DMS53 treated with DMSO at 0.1 percent for 48 hours (cell line): ENCODE measurements around the gene GRAP2.

Experiments
- DNase-seq: peaks from one replicate; lab custom pipeline; 2025; ENCODE audit not compliant: unreplicated experiment; lab: John Stamatoyannopoulos, UW

The GRAP2 gene

DNA sequence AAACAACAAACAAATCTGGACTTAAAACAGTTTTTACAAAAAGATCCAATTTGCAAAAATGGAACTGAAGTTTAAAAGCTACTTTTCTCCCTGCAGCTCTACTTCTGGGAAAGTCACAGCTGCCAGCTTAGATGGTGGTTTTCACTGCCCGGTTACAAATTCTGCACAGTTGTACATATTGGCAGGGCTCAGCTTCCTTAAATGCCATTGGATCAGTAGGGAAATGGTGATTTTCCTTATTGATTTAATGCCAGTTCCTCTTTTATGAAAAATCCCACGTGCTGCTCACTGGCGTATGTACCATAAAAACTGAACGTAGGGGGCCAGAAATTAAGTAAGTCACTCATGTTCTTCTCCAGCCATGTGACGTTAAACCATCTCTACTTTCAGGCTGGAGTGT is 22.8 kb downstream of the GRAP2 start:
- no peak for DNase-seq

DNA sequence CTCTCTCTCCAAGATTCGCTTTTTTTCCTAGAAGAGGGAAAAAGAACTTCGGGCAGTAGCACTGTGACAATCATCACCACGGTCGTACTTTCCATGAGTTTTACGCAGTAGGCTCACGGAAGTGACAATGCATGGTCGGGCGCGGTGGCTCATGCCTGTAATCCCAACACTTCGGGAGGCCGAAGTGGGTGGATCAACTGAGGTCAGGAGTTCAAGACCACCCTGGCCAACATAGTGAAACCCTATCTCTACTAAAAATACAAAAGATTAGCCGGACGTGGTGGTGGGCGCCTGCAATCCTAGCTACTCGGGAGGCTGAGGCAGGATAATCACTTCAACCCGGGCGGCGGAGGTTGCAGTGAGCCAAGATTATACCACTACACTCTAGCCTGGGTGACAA is 23.4 kb downstream of the GRAP2 start:
- no peak for DNase-seq

DNA sequence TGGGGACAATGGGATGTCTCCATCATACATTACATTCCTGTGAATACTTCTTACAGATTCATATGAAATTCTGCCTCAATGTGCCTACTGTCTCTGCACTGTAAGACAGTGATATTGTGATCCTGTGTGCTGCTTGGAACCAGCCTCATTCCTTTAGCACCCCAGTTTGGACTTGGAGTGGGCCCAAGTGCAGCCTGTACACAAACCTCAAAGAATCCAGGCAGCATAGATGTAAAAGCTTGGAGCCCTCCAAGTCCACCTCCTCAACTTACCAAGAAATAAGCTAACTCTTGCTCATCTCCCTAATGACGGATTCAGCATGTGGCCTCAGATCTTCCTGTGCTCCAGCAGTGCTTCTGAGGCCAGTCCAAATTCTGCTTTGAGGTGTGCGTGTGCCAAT is 24.4 kb downstream of the GRAP2 start:
- DNase-seq = no peak

DNA sequence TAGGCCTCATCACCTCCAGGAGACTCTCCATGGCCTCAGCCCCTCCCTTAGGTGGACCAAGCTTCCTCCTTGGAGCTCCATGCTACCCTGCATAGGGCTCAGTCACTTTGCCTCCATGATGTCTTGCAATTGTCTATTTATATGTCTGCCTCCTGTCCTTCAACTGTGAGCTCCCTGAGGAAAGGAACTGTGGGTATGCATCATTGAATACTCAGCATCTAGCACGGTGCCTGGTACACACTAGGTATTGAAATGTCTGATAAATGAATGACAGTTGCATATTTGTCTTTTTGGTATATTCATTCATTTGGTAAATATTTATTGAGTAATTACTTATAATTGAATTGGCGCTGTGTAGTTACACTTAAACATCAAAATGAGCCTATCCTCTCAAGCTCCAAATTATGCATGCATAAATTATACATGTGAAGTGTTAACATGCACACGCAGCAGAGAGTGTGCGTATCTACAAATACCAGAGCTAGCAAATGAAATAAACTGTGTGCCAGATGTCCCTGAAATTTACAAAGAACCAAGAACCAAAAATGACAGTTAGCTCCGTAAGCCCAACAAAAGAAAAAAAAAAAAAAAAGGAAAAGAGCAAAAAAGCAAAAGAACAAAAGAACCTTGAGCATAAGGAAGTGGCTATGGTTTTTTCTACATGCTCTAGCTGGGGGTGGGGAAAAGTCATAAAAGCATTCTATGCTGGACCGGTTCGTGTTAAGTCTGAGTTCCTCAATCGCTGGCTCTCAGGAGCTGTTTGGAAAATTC is 25.2 kb downstream of the GRAP2 start:
- DNase-seq = no peak

DNA sequence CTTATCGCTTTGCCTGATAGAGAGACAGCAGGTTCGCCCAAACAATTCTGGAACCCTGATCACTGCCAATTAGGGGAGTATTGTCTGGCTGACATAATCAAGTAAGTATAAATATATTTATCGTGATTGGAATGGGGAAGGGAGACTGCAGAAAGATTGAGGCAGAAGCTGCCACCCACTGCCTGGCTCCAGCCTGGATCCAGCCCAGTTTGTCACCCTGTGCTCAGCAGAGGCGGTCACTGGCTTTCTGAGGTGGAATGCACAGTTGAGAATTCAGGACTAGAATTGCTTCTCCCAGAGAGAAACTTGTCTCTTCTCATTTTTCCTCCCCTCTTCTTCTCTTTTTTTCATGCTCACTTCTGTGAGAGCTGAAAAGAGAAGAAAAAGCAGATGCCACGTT is 25.9 kb downstream of the GRAP2 start:
- no peak for DNase-seq

DNA sequence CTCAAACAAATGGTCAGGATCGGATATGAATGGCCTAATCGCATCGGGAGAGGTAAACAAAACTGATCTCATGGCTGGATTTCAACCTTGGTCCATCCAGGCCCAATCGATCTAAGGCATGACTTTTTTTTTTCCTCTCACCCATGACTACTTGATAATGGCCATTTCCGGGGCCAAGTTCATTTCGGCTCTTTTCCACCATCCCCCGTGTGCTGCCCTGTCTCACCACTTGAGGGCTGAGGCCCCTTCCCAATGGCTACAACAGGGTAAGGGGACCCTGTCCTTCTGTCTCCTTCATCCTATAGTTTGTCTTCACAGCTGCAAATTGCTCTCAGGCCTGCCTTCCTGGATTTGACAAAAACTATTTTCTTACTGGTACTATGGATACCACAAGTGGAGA is 26.7 kb downstream of the GRAP2 start:
- no peak for DNase-seq

DNA sequence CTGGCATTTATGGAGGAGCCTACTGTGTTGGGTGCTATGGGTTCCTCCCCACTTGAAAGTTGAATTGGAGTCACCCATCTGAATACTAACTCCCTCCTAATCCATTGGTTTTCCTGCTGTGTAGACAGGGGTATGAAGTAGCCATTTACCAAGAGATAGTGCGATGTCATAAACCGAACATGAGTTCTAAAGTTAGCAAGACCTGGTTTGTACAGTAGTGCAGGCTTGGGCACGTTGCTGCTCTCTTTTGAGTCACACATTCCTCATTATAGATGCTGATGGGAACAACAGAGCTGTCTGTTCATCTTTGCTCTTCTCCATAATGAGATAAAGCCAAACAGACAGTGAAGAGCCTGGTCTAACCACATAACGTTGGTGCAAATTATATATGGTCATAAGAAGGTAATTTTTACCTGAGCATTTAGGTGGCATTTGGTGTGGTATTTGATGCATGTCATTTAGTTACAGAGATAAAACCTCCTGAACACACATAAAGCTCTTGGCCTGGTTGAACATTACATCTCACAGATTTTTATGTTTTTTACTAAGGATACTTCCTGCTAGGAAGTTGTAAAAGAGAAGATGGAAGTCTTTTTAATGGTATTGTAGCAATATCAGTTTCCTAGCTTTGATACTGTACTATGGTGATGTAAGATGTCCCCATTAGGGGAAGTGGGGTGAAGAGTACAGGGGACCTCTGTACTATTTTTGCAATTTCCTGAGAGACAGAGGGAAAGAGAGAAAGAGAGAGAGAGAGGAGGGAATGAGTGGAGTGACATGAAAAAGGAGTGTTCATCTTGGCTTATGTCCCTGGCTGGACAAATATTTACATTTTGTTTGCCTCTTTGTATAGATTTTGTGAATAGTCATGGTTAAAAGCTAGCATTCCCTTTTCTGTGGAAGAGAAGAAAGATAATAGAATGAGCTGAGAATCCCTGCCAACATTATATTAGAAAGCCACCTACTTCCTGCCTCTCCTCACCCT is 27.9 kb downstream of the GRAP2 start:
- no peak for DNase-seq

DNA sequence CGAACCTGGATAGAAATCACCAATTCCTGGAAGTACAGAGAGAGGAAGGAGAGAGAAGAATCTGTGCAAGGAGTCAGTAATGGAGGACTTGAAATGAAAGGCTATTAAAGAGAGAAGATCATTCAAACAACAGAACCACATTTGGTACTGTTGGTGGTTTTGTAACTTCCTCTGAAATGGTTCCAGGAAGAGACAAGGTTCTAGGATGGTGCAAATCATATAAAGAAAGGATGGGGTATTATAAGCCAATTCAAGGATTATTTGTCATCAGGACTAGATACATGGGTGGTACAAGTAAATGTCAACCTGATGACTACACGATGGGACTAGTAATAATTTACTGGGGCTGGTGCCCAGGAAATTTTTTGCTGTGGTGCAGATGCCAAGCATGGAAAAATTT is 30.4 kb downstream of the GRAP2 start:
- DNase-seq = no peak

DNA sequence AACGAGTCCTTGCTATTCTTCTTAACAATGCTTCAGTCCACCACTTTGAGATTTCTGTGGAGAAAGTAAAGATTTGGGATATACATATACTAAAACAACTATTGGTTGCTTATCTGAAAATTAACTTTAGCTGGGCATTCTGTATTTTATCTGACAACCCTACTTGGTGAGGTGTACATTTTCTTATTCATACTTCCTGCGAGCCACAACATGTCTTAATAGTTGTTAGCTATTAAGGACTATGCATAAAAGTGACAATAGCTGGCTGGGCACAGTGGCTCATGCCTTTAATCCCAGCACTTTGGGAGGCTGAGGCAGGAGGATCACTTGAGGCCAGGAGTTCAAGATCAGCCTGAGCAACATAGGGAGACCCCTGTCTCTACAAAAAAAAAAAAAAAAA is 31.3 kb downstream of the GRAP2 start:
- DNase-seq = no peak

DNA sequence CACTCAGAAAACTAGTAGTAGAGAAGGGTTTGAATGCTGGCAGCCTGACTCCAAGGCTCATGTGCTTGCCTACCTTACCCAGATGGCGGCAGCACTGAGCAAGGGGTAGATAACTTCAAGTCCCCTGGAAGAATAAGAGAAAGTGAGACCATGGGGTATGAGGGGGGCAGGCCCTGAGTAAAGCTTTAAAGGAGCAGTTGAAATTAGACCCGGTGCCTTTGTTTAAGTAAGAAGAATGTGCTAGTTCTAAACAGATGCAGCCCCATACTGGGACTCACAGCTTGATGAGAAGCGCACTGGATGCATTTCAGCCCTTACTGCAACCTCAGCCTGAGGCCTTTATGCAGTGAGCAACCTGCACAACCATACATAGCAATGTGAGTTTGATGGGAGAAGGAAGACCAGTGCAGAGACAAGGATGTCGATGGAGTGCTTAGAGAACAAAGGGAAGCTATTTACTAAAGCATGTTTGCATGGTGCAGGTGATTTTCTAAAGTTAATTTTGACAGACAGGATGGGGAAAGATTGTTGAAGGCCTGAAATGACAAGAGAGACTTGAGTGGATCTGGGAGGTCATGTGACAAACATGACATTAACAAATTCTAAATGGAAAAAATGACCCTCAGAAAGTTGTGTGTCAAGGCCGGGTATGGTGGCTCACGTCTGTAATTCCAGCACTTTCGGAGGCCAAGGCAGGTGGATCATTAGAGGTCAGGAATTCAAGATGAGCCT is 32.2 kb downstream of the GRAP2 start:
- DNase-seq = peak; percentile 29

DNA sequence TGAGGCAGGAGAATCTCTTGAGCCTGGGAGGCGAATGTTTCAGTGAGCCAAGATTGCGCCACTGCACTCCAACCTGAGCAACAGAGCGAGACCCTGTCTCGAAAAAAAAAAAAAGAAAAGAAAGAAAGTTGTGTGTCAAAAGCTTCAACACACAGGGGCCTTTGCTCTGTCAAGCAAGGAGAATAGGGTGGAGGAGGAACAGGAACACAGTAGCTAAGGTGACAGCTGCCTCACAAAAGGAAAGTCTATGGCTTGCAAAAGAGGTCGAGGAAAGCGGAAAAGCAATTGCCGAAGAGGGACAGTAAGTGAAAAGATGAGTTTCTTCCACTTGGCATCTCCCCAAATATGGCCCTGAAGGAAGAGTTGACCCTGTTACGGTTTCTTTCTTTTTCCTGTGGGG is 32.9 kb downstream of the GRAP2 start:
- no peak for DNase-seq

DNA sequence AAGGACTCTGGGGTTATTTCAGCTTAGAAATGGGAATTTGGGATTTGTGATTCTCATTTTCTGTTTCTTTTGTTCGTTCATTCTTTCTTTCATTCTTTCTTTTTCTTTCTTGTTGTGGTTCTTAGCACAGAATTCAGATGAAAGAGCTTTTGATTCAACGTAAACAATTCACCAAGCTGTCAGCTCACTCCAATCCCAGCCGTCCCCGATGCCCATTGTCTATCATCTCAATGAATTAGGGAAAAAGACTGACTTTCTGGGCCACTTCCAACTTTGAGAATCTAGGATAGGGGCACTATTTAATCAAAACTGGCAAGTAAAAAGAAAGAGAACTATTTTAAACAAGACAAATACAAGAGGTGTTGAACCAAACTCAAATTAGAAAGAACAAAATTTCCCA is 34.2 kb downstream of the GRAP2 start:
- no peak for DNase-seq

DNA sequence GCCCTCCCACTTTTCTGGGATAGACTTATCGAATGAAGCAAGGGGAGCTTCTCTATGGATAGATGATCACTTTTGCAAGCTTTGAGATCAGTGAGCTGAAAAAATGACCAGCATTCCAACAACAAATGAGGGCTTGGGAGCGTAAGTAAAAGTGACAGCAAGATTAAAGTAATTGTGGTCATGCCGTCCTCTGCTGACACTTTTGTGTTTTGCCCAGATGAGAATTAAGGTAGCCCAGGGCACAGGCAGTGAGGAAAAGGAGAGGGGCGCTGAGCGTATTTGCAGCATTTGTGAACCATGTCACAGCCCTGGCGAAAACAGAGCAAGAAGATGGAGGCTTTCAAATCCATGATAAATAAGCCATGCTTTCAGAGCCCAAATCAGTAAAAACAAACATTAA is 34.7 kb downstream of the GRAP2 start:
- DNase-seq = no peak

DNA sequence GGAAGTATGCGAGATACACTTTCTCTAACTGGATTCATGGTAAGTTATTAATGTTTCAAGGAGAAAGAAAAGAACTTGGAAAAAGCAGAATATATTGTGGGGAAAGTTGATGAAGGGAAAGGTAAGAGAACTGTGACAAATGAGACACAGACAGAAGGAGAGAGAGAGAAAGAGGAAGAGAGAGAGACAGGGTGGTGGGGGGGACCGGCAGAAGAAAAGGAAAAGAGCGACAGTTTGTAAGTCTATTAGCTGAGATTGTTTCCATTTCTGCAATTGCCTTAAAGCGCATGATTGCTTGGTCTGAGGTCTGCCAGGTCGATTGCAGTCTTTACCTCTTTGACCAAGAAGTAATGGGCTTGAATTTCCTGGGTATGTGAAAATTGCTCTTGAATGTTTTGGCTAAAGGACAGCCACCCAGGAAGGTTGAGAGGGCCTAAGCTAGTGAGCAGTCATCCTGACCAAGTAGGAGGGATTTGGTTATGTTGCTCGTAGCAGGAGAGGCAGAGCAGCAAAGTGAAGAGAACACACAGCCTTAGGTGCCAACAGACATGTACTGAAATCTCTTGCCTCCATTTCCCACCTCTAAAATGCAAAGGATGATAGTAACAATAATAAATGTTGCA is 35.8 kb downstream of the GRAP2 start:
- no peak for DNase-seq

DNA sequence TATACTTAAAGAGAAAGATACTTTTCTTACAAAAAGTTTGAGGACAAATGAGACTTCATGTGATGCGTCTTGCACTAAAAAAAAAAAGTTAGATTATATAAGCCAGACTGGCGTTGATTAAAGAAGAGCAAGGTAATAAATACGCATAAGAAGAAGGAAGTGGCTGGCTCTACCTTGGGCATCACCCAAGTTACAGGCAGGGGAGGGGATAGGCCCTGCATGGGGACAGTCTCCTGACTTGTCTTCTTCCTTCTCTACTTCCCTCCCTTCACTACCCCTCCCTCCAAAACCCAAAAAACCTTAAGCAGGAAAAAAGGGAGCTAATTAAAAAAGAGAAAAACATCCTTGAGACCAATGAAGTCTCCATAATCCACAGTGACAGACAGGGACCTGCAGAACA is 37.0 kb downstream of the GRAP2 start:
- DNase-seq = no peak

DNA sequence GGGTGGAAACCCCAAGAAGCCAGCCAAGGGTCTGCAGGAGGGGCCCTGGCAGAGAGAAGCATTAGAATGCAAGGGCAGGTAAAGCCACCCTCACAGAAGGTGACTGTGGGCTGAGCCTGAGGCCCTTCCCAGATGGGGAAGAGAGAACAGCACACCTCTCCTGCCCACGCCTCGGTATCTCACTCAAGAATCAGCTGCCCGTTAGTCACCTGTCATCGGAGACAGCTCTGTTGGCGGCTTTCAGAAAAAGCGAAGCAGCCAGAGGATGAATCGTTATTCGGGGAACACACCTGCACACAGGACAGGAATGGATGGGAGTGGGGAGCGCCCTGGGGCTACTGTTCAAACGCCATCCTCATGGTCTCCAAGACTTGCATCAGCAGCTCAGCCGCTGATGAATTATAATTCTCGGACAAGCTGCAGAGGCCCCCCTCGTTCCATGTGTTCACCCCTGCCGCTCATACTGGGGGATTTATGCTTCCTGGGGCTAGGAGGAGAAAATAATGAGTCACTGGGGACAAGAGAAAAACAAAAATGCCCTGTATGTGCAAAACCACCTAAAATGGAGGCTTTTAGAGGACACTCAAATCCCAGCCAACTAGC is 37.7 kb downstream of the GRAP2 start:
- DNase-seq = no peak

DNA sequence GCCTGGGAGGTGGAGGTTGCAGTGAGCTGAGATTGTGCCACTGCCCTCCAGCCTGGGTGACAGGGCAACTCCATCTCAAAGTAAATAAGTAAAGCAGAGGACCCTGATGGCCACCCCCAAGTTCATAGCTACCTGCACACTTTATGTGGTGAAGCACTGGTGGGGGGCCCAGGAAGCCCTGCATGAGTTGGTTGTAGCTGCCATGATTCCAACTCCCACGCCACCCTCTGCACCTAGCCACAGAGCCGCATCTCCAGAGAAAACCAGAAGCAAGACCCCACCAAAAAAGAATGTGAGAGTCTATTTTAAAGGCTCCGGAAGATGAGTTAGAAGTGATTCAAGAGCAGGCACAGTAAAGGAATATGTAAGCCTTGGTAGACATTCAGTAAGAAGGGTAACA is 38.9 kb downstream of the GRAP2 start:
- no peak for DNase-seq

DNA sequence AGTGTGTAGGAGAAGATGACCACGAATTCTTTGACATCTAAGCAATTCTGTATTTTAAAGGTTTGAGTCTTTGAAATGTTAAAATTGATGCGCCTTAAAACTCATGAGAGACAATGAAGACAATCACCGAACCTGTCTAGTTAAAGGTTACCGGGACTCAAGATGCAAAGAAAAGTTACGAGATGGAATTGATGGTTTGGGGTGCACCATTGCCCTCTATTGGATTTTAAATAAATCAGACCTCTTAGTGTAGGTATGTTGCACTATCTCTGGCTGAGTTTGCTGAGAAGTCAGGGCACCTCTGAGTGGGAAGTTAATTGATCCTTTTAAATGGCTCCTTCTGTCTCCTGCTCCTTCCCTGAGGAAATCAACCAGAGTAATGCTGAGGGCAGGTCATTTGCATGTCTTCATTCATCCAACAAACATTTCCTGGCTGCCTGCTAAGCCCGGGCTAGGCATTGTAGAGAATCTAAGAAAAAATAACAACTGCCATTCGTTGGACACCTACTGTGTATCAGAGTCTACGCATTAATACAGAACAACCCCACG is 39.9 kb downstream of the GRAP2 start:
- no peak for DNase-seq

DNA sequence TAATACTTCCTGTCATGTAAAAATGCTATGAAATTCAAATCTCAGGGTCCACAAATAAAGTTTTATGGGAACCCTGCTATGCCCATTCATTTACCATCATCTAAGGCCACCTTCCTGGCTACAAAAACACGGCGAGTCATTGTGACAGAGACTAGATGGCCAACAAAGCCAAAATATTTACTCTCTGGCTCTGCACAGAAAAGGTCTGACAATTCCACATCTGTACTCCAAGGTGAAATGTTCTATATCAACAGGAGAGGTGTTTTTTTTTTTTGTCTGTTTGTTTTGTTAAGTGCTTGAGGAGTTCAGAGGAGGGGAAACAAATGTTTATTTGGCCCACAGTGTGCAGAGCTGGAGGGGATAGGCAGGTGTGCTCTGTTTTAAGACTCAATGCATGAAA is 40.7 kb downstream of the GRAP2 start:
- peak; percentile 89 for DNase-seq

DNA sequence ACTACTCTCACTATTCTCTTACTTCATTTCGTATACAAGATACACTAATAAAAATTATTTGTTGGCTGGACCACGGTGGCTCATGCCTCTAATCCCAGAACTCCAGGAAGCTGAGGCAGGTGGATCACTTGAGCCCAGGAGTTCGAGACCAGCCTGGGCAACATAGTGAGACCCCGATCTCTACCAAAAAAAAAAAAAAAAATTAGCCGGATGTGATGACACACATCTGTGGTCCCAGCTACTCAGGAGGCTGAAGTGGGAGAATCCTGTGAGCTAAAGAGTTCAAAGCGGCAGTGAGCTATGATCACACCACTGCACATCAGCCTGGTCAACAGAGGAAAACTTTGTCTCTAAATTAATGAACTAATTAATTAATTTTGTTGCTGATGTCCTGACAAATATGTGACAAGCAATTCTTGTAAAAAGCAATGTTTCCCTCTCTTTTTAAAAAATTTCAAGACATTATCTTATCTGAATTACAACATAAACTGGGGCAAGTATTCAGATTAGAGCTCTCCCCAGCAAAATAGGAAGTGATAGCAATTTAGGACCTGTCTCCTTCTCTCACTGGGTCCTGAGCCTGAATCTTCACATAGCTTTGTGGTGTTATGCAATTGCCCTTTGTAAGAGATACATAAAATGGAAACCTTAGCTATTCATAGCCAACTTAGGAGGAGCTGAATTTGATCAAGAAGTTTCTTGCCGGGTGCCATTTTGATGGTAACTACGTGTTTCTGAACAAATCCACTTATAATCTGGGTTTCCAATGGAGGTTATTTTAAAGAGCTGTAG is 41.8 kb downstream of the GRAP2 start:
- DNase-seq = no peak
